MCF 10A (cell line): ENCODE data around the gene FBLIM1. TPM values are rescaled to one million over a fixed set of nuclear protein-coding genes. Genes with fewer than 3 reads are reported as not detected.

Experiments used
- BruUV-seq: library from RNA; stranded (reverse); fragments of 400-500 nt; replicated peaks from 2 replicates; lab custom pipeline; 2021; lab: Mats Ljungman, UMichigan
- CTCF ChIA-PET: fragments of 300-600 bp; sonication (Branson Sonifier 250); formaldehyde crosslinking; extraction: SDS; loops from one replicate; lab custom pipeline; 2021; ENCODE audit warnings: antibody characterized with exemption, inconsistent platforms; lab: Yijun Ruan, JAX
- POLR2A ChIA-PET: fragments of 300-600, 350-650 bp; sonication (Branson Sonifier 250); formaldehyde crosslinking; extraction: SDS; loops from one replicate; lab custom pipeline; 2020; ENCODE audit warnings: antibody characterized with exemption, inconsistent platforms; lab: Yijun Ruan, JAX
- DNase-seq: peaks from one replicate; pipeline ENCODE4 v3.0.0-alpha.2; 2018; ENCODE audit not compliant: unreplicated experiment
- H3K27ac Mint-ChIP-seq: one replicate; pipeline ENCODE4 v1.8.0; 2022; ENCODE audit warnings: mild to moderate bottlenecking, low read depth, mixed read lengths; ENCODE audit not compliant: unreplicated experiment
- H3K27me3 Mint-ChIP-seq: one replicate; pipeline ENCODE4 v1.8.0; 2022; ENCODE audit warnings: mixed read lengths; ENCODE audit not compliant: insufficient read depth, unreplicated experiment
- H3K36me3 Mint-ChIP-seq: one replicate; pipeline ENCODE4 v1.8.0; 2022; ENCODE audit warnings: mild to moderate bottlenecking, moderate library complexity, mixed read lengths; ENCODE audit not compliant: insufficient read depth, unreplicated experiment
- H3K4me1 Mint-ChIP-seq: one replicate; pipeline ENCODE4 v1.8.0; 2022; ENCODE audit warnings: mixed read lengths; ENCODE audit not compliant: insufficient read depth, unreplicated experiment
- H3K4me3 Mint-ChIP-seq: one replicate; pipeline ENCODE4 v1.8.0; 2022; ENCODE audit warnings: mild to moderate bottlenecking, moderate library complexity, mixed read lengths; ENCODE audit not compliant: unreplicated experiment
- H3K9me3 Mint-ChIP-seq: one replicate; pipeline ENCODE4 v1.8.0; 2022; ENCODE audit warnings: mixed read lengths; ENCODE audit not compliant: unreplicated experiment
- intact Hi-C: fragments of 100-400 bp; cut with micrococcal nuclease; formaldehyde crosslinking; loops from 2 replicates; pipeline ENCODE4 v1.14.1; 2022
- total RNA-seq: library from RNA; stranded (reverse); gene quantifications from 2 replicates; pipeline ENCODE4 v1.2.3, GENCODE V29; 2022
- TF ChIP-seq, protein P1 (sequence below): fragments of 200-600 bp; IDR thresholded peaks from one replicate; pipeline ENCODE4 v1.8.0; 2022; ENCODE audit warnings: antibody characterized with exemption, mild to moderate bottlenecking; ENCODE audit not compliant: unreplicated experiment

The FBLIM1 gene
- total RNA-seq, 1 experiment from 2014 or later = 101 TPM

DNA sequence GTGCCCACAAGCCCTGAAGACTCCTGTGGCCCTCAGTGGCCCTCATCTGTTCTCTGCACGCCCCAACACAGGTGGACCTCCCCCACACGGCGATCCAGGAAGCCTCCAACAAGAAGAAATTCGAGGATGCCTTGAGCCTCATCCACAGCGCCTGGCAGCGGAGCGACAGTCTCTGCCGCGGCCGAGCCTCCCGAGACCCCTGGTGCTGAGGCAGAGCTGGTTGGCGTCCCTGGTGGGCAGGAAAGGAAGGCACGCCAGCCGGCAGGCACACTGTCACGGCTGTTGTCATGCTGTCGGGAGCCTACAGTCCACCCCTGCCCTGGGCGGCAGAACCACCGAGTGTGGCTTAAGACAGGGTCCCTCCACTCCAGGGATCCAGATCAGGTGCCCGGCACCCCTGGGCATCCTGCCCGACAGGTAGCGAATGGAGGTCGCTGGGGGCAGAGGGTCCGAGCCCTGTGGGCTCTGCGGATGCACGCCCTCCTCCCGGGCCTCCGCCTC lies 24.8 kb upstream of the FBLIM1 start:
- Mint-ChIP-seq H3K9me3 (no peaks in the 10 kb centered on the region), H3K36me3 (peaks cover 31% of the 10 kb centered on the region), H3K27ac (no peak overlapping the region), H3K4me1 (no peaks in the 10 kb centered on the region), H3K27me3 (no peaks in the 10 kb centered on the region), H3K4me3 (no peak overlapping the region)
- ChIA-PET CTCF (interaction anchor here (0.5 kb wide), 1 partner anchor 133 kb away, joined by 3 read pairs; no protein-coding TSS in a partner anchor), POLR2A (interaction anchor here (0.7 kb wide), 1 partner anchor 20 kb away, joined by 3 read pairs; no protein-coding TSS in a partner anchor)
- no peak for DNase-seq
- intact Hi-C loops = no loop called here
- TF ChIP-seq, protein P1, sequence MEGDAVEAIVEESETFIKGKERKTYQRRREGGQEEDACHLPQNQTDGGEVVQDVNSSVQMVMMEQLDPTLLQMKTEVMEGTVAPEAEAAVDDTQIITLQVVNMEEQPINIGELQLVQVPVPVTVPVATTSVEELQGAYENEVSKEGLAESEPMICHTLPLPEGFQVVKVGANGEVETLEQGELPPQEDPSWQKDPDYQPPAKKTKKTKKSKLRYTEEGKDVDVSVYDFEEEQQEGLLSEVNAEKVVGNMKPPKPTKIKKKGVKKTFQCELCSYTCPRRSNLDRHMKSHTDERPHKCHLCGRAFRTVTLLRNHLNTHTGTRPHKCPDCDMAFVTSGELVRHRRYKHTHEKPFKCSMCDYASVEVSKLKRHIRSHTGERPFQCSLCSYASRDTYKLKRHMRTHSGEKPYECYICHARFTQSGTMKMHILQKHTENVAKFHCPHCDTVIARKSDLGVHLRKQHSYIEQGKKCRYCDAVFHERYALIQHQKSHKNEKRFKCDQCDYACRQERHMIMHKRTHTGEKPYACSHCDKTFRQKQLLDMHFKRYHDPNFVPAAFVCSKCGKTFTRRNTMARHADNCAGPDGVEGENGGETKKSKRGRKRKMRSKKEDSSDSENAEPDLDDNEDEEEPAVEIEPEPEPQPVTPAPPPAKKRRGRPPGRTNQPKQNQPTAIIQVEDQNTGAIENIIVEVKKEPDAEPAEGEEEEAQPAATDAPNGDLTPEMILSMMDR = no peak
- no TSS peak for BruUV-seq

DNA sequence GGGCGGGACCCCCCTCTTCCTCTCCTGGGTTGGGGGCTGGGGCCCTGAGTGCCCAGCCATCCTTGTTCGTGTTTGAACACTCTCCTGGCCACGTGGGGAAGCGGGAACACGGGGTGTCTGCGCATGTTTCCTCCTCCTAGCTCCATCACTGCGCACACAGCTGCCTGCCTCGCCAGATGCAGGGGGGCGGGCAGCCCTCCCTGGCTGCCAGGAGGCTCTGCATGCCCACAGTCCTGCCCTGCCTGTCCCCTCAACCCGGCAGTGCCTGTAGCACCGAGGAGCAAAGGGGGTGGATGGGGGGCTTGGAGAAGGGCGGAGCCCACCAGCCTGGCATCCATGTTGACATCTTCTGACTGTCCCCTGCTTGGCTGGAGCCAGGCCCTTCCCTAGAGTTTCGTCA lies 24.3 kb upstream of the FBLIM1 start:
- H3K4me3 Mint-ChIP-seq = no peak overlapping the region
- no peaks in the 10 kb centered on the region for H3K4me1 Mint-ChIP-seq
- DNase-seq = no peak
- no peaks in the 10 kb centered on the region for H3K27me3 Mint-ChIP-seq
- ChIA-PET POLR2A (no interaction called here), CTCF (no interaction called here)
- H3K9me3 Mint-ChIP-seq = no peaks in the 10 kb centered on the region
- intact Hi-C loops = no loop called here
- BruUV-seq = no TSS peak
- no peak overlapping the region for H3K27ac Mint-ChIP-seq
- H3K36me3 Mint-ChIP-seq = peaks cover 26% of the 10 kb centered on the region
- TF ChIP-seq, protein P1 = no peak

DNA sequence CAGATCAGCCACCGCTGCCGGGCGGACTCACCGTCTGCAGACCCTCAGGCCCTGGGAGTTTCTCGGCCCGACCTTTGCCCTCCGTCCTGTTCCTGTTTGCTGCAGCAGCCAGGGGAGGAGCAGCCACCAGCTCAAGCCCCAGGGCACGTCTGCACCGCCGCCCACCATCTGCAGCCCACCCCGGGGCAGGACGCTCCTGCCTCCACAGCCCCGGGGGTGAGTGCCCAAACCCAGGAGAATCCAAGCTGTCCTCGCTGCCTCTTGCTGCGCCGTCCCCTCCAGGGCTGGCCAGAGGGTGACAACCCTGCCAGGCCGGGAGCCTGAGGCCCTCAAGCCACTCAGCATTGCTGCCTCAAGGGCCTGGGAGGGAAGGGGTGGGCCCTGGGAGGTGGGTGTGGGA lies 23.7 kb upstream of the FBLIM1 start:
- ChIA-PET CTCF (interaction anchor here (0.6 kb wide), 1 partner anchor 9 kb away, joined by 3 read pairs; no protein-coding TSS in a partner anchor), POLR2A (no interaction called here)
- intact Hi-C loops = no loop called here

DNA sequence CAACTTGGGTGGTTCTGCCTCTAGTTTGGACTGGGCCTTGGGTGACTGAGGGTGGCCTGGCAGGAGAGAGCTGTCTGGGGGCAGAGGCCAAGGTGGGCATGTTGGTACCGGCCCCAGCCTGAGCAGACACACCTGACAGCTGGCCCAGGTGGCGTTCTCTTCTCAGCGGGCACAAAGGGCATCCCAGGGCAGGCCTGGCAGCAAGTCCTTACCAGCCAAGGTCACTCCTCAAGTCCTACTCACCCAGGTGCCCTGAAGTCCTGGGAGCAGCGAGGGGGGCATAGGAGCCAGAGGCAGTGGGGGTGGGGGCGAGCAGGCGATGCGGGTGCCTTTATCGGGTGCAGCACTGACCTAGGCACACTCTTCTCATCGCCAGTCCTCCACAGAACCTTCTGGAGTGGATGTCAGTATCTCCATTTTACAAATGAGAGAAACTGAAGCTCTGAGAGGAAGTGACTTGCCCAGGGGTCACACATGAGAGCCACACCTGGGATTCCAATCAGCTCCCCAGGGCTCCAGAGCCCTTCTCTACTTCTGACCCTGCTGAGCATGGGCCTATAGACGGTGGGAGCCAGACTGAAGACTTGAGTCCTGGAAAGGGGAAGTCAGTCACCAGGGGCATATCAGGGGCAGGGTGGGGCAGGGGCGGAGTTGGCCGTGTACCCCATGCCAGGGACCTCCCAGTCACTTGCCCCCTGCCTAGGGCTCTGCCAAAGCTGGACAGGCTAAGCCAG lies 23.1 kb upstream of the FBLIM1 start:
- no peaks in the 10 kb centered on the region for H3K4me1 Mint-ChIP-seq
- no peaks in the 10 kb centered on the region for H3K27me3 Mint-ChIP-seq
- POLR2A ChIA-PET = interaction anchor here (1.4 kb wide), 1 partner anchor 55 kb away, joined by 3 read pairs; no protein-coding TSS in a partner anchor
- H3K27ac Mint-ChIP-seq = no peak overlapping the region
- TF ChIP-seq, protein P1 = no peak
- H3K36me3 Mint-ChIP-seq = peaks cover 24% of the 10 kb centered on the region
- no TSS peak for BruUV-seq
- DNase-seq = no peak
- CTCF ChIA-PET = interaction anchor here (0.6 kb wide), 2 partner anchors 9 to 596 kb away, joined by 3 read pairs; no protein-coding TSS in a partner anchor
- no peaks in the 10 kb centered on the region for H3K9me3 Mint-ChIP-seq
- intact Hi-C loops = no loop called here
- no peak overlapping the region for H3K4me3 Mint-ChIP-seq

More for the DNA sequence above, 23.7 kb upstream of the FBLIM1 start:
- Mint-ChIP-seq H3K4me1 (no peaks in the 10 kb centered on the region), H3K36me3 (peaks cover 24% of the 10 kb centered on the region), H3K27me3 (no peaks in the 10 kb centered on the region), H3K9me3 (no peaks in the 10 kb centered on the region), H3K4me3 (no peak overlapping the region), H3K27ac (no peak overlapping the region)
- no TSS peak for BruUV-seq
- TF ChIP-seq, protein P1 = no peak
- no peak for DNase-seq
